ENCODE results near the gene IRF2BP1.
"Not testable (repeated sequence)": the region's sequence is repeated elsewhere in the genome, so short reads cannot be mapped to it uniquely, and the experiment has no call there.

Gene IRF2BP1

DNA sequence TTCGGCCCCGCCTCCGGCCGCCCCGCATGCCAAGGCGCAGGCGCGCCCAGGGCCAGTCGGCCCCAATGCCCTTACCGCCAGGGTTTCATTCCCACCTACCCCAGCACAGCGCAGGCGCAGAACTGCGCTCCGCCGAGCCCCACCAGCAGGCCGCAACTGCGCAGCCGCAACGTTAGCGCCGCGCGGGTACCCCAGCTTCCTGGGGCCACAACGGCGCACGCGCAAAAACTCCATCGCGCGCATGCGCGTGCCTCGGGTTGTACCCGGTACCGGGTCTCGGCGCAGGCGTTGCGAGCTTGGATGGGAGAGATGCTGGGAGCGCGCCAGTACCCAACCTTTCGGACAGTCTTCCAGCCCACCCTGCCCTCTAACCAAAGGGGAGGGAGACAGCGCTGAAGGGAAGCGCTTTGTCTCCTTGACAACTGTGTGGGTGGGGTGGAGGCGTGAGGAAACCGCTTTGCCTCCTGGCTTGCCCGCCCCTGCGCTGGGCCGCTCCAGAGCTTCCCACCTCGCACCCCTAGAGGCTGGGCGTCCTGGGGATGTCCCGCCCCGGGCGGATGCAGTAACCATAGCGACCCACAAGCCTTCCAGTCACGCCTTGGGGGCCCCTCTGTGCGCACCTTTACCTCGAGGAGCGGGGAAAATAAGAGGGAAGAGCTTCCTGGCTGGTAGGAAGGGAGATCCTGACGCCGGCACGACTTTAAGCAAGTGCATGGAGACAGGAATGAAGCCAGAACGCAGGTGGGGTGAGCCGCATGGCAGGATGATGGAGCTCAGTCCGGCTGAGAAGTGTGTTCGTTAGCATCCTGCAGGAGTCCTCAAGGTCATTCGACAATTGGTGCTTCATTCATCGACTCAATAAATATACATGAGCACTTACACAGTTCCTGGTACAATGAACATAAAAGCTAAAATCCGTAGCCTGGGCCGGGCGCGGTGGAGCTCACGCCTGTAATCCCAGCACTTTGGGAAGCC is 17.0 kb upstream of the IRF2BP1 start:
- DNase-seq (ENCODE audit: low spot score), result peak; percentile 99

DNA sequence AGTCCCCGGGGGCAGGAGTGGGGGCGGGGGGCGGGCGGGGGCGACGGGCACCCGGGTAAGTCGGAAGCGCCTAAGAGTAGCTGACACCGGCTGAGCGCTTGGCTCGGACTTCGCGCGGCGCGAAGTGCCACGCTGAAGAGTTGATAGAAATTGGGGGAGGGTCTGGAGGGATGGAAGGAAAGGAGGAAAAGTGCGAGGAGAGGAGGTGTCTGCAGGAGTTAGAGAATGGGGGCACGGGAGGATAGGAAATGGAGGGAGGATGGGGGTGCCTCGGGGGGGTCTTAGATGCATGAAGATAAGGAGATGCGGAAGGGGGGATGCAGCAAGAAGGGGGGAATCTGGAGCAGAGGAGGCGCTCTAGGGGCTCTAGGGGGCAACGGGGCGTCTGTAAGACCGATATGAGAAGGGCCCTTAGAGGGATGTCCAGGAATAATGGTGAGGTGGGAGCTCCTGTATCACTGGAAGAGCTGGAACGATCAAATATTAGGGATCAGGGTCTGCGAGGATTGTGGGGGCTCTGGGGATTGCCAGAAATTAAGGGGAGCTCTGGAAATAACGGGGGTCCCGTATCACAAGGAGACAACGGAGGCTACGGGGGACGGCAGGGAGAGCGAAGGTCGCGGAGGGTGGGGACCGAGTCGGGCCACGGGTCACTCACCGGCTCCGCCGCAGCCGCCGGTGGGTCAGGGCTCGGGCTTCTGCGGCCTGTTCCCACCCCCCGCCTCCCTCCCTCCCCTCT is 16.1 kb upstream of the IRF2BP1 start, which contains the start of gene MYPOP:
Gene MYPOP (minus strand): TSS at position 702 of the 739 bp plus-strand sequence. CDS start 840 bp downstream, outside the sequence.
- no peak for DNase-seq (ENCODE audit: low spot score)

DNA sequence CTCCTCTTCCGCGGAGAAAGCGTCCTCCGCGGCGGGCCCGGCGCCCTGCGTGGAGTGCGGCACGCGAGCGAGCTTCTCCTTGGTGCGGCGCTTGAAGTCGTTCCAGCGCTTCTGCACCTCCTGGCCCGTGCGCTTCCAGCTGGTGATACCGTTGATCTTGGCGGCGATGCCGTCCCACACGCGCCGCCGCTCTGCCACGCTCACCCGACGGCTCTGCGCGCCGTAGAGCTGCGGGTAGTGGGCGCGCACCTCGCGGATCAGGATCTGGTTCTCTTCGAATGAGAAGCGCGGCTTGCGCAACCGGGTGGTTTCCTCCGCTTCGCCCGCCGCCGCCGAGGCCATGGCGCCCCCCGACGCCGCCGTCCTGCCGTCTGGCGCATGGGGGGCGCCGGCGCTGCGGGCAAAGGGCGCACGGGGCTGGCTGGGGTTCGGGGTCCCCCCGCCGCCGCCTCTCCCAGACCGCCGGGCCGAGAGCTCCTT is 15.5 kb upstream of the IRF2BP1 start:
- no peak for DNase-seq (ENCODE audit: low spot score)

DNA sequence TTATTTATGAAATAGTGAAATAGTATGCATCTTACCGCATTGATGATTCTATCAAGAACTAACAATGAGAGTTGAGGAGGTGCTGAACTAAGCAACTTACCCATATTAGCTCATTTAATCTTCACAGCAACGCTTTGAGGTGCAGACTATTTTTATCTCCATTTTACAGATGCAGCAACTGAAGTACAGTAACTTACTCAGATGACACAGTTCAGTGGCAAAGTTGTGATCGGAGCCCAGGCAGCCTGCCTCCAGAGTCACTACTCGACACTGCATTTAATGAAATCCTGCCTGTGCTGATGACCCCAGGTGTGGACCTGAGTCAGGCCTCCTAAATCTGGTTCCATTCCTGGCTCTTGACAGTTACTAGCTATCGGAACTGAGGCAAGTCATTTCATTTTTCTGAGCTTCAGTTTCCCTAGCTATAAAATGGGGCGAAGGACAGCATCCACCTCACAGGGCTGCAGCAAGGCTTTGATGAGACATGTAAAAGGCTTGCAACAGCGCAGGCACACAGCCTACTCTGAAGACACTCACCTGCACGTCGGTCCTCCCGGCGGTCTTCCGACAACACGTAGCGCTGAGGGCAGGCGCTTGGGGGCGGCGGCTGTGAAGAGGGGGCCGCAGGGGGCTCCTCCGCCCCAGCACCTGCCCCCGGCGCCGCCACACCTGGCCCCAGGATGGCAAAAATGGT is 14.9 kb upstream of the IRF2BP1 start:
- no peak for DNase-seq (ENCODE audit: low spot score)

DNA sequence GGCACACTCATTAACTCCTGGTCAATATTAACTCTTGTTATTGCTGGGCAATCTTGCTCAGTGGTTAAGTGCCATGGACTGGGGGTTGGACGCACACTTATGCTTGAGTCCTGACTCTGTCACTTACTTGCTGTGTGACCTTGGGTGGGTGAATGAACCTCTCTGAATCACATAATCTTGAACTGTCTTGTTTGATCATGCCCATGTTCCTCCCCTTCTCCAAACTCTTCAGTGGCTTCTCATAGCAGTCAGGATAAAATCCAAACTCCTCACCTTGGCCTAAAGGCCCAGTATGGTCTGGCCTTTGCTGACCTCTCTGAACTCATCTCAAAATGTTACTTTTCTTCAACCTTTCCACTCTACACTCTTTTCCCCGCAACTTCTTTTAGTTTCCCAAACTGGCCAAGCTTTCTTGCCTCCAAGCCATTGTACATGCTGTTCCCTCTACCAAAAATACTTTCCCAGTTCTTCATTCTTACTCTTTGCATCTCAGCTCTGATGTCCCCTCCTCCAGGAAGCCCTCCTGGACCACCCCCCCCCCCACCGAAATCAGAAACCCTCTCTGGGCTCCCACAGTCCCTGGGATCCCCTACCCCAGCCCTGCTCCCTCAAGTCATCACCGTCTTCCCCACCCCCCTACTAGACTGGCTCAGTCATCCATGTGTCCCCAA is 14.1 kb upstream of the IRF2BP1 start:
- DNase-seq (ENCODE audit: low spot score), result no peak

DNA sequence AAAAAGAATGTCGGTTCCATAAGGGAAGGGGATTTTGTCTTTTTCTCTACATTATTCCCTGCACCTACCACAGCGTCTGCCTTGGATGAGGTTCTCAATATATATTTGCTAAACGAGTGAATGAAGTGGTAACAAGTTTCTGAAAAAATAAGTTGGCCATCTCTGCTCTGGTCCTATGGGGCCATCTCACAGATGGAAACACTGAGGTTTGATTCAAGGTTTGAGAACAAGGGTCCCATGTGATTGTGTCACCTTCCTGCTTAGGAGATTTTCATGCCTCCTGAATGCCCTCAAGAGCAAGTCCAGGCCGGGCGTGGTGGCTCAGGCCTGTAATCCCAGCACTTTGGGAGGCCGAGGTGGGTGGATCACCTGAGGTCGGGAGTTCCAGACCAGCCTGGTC is 13.3 kb upstream of the IRF2BP1 start:
- DNase-seq (ENCODE audit: low spot score), result no peak

DNA sequence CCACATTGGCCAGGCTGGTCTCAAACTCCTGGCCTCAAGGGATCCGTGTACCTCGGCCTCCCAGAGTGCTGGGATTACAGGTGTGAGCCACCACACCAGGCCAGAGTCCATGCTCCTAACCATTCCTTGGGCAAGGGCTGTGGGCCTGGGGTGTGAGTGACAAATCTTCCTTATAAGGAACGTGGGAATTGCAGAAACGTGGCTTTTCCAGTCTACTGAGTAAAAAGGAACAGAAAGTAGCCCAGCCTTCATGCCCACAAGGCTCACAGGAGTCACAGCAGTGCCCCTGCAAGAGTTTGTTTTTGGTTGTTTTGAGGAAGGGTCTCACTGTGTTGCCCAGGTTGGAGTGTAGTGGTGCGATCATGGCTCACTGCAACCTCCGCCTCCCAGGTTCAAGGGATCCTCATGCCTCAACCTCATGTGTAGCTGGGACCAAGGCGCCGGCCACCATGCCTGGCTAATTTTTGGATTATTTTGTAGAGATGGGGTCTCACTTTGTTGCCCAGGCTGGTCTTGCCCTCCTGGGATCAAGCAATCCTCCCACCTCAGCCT is 11.4 kb upstream of the IRF2BP1 start:
- DNase-seq (ENCODE audit: low spot score), result no peak

DNA sequence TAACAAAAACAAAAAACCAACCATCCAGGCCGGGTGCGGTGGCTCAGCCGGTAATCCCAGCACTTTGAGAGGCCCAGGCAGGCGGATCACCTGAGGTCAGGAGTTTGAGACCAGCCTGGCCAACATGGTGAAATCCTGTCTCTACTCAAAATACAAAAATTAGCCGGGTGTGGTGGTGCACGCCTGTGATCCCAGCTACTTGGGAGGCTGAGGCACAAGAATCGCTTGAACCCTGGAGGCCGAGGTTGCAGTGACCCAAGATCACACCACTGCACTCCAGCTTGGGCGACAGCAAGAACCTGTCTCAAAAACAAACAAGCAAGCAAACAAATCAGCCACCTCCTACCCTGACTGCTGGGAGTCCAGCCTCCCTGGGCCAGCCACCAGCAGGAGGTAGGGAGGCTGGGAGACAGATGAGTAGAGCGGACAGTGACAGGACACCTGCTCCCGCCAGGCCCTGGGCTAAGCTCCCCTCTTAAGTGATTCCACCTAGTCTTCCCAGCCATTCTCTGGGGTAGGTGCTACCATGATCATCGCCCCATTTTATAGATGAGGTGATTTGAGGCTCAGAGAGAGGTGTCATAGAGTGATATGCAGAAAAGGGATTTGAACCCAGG is 10.2 kb upstream of the IRF2BP1 start:
- DNase-seq (ENCODE audit: low spot score), result not testable (repeated sequence)

DNA sequence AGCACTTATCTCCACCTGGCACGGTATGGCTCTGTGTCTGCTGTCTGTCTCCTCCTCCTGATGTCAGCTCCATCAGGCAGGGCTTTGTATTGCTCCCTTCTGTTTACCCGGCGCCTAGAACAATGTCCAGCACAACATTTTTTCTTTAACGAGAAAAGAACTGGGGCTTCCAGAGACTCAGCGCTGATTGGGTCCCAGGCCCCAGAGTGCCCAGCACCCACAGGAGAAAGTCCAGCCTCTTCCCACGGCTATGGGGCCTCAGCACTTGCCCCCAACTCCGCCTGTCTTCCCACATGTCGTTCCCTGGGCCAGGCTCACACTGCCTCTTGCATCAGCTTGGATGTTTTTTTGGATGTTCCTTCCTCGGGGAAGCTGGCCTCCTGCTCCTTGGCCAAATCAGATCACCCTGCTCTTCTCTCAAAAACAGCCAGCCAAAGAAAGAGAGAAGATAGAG is 9.6 kb upstream of the IRF2BP1 start:
- DNase-seq (ENCODE audit: low spot score), result no peak

DNA sequence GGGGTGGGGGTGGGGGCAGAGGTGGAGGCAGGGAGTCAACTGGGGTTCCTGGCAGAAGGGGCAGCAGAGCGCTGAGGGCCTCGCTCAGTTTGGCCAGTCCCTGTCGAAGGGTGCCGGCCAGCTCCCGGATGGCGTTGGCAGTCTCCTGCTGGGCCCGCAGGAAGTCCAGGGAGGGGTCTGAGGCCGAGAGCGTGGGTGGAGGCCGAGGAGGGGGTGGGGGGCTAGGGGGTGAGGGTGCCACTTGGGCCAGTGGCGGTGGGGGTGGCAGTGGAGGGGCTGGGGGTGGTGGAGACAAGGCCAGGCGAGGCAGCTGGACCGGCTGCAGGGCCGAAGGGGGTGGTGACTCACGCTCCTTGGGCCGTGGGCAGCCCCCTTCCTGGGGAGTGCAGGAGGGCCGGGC is 4.9 kb upstream of the IRF2BP1 start:
- DNase-seq (ENCODE audit: low spot score), result no peak

DNA sequence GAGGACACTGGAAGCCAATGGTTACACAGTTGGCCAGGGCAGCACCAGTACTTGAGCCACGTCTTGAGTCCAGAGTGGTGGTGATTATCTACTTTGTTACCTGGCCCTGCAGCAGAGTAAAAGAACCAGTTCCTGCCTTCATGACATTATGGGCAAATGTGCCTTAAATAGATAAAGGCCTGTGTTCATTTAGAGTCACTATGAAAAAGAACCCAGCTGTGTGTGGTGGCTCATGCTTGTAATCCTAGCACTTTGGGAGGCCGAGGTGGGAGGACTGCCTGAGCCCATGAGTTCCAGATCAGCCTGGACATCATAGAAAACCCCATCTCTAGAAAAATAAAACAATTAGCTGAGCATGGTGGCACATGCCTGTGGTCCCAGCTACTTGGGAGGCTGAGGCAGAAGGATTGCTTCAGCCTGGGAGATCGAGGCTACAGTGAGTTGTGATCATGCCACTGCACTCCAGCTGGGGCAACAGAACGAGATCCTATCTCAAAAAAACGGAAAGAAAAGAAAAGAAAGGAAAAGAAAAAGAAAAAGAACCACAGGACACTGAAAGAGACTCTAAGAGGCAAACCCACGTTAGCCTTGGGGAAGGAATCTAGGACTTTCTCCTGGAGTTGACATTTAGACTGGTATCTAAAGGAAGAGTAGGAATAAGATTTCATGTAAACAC is 3.4 kb upstream of the IRF2BP1 start:
- DNase-seq (ENCODE audit: low spot score), result no peak

DNA sequence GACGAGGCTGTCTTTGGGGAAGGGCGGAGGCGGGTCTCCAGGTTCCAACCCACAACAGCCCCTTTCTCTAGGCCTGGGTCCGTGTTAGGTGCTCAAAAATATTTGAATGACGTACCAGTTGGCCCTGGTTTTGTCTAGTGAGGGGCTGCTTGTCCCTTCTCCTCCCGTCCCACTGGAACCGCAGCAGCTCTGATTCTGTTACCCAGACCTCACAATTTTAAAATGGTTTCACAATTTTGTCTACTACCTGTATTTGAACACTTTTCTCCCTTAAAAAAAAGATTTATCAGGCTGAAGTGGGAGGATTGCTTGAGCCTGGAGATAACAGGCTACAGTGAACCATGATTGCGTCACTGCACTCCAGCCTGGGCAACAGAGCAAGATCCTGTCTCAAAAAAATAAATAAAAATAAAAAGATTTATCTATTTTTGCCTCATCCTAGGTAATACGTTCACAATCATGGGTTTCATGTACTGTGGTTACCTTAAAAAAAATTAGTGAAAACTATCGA is 1.3 kb upstream of the IRF2BP1 start:
- no peak for DNase-seq (ENCODE audit: low spot score)

DNA sequence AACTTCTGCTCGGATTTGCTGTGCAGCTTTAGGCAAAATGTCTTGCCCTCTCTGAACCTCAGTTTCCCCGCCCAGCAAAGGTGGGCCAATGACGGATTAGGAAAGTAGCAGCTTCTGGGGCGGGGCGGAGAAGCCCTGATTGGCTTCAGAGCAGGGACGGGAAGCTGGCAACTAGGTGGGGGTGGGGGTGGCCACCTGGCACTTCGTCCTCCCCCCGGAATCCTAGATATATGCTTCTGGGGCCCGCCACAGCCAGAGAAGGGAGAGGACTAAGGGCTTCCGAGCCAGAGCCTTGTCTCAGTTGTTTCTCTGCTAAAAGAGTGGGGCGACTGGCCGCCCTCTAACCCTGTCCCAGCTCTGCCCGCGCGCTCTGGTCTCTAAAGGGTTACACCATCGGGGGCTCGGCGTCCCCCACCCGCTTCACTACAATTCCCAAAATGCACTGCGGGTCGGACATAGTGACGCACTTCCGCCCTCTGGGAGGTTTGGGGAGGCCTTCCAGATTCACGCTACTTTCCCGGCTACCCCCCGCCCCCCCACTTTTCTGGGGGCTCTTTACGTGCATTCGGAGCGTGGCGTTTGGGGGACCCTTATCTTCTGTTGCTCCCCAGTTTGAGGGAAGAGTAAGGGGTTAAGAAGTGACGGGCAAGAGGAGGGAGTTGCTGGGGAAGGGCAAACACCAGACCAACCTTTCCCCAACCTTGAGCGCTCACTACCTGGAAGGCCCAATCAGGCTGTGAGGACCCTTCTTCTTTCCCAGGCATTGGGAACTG is 672 bp upstream of the IRF2BP1 start:
- peak; percentile 88 for DNase-seq (ENCODE audit: low spot score)

DNA sequence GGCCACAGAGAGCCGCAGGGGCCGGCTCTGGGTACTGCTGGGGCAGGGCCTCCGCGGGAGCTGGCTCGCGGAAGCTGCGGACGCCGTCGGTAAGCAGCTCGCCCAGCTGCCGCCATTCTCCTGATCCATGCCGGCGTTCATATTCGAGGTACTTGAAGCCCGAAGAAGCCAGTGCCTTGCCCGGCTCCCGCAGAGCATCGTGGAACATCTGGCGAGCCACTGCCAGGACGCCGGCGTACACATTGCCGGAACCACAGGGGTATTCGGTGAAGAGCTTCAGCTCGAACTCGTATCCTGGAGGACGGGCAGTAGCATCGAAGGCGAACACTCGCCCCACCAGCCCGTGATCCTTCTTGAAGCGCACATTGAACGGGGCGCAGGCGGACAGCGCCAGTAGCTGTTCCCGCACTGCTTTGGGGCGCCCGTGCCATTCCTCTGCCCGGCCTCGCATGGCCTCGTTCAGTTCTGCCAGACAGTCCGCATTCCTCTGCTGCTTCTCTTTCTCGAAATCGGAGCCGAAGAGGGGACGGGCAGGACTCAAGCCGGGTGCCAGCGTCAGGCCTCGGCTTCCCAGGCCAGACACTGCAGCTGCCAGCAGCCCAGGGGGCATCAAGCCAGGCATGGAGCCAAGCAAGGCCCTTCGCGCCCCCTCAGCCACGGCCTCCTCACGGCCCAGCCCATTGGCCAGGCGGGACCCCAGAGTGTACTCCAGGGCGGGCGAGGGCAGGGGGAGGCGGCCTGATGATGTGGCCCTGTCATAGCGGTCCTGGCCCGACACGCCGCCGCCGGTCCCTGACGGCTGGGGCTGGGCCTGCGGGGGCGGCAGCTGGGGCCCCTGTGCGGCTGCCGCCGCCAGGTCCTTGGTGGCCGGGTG is 1.0 kb downstream of the IRF2BP1 start:
- no peak for DNase-seq (ENCODE audit: low spot score)

DNA sequence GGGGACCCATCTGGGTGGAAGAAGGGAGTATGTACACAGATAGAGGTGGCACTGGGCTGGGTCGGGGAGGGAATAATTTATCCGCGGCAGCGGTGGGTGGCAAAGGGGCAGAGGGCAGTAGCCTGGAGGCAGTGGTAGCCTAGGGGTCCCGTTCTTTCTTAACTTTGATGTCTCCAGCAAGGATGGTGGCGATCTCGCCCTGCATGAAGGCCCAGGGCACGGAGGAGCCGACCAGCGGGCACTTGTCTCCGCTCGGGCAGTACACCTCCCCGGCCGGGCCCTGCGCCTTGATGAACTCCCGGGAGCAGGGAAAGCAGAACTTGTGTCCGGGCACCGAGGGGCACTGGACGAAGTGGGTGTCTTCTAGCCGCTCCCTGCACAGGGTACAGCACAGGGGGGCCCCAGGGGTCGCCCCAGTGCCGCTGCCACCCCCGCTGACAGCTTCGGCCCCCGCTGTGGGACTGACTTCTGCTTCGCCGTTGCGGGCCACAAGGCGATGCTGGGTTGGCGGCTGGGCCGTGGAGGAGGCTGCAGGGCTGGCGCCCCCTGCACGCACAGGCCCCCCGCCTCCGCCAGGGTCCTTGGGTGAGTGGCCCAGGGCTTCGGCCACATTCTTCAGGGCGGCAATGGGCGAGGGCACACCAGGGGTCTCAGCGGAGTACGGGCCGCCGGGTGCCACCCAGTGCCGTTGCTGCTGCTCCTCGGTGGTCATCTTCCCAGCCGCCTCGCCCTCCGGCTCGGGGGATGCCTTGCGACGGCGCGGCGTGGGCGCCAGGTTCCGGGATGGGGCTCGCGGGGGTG is 1.9 kb downstream of the IRF2BP1 start:
- DNase-seq (ENCODE audit: low spot score), result no peak

DNA sequence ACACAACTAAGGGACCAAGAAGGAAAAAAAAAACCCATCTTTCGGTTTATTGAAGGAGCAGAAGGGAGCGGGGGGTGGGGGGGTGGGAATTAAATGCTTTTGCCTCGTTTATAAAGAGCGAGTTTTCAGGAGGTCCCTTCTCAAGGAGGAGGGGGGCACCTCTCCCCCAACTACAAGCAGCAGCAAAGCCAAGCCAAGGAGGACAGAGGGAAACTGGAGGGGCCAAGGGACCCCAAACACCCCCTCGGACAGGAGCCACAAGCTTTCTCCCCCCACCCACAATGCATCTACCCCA is 2.4 kb downstream of the IRF2BP1 start:
- DNase-seq (ENCODE audit: low spot score), result no peak

Measured in CD4-positive, alpha-beta T cell treated with Interleukin-6 at 100 ng/mL for 8 hours (primary cell).